HL-60 (cell line): ENCODE results near the gene NRXN2.

Source experiments
- DNase-seq, 2 experiments: peaks; one replicate each; pipeline ENCODE4 v3.0.0-alpha.2; 2010 to 2020; ENCODE audit warnings: low read depth in 1 of 2, low spot score in 1 of 2
- H3K27ac ChIP-seq: fragments of 250-450 bp; sonication (Bioruptor Pico); replicated peaks from 2 replicates; pipeline ENCODE4 v1.5.1; 2020; ENCODE audit warnings: mild to moderate bottlenecking, moderate library complexity
- H3K27me3 ChIP-seq: fragments of 250-450 bp; sonication (Bioruptor Pico); 2 replicates; pipeline ENCODE4 v1.5.1; 2021; ENCODE audit warnings: mild to moderate bottlenecking, moderate library complexity; ENCODE audit not compliant: insufficient read depth, poor library complexity, severe bottlenecking
- H3K4me3 ChIP-seq: replicated peaks from 2 replicates; pipeline ENCODE4 v1.5.1; 2011; ENCODE audit warnings: mild to moderate bottlenecking, control low read depth, low read length; ENCODE audit not compliant: insufficient read depth
- GABPA ChIP-seq: IDR thresholded peaks from 2 replicates; pipeline ENCODE4 v1.6.1; 2012; ENCODE audit warnings: low read depth
- POLR2AphosphoS5 ChIP-seq: IDR thresholded peaks from 2 replicates; pipeline ENCODE4 v1.6.1; 2012; ENCODE audit warnings: low read depth
- SPI1 ChIP-seq: IDR thresholded peaks from 2 replicates; pipeline ENCODE4 v1.6.1; 2012; ENCODE audit warnings: low read depth, mild to moderate bottlenecking, borderline replicate concordance
- TF ChIP-seq, protein P1 (sequence below): IDR thresholded peaks from 2 replicates; pipeline ENCODE4 v1.6.1; 2012; ENCODE audit warnings: low read depth; ENCODE audit not compliant: insufficient replicate concordance
- TF ChIP-seq, protein P2 (sequence below): IDR thresholded peaks from one replicate; pipeline ENCODE4 v1.5.1; 2011; ENCODE audit warnings: low read length, control low read depth, inconsistent platforms; ENCODE audit not compliant: insufficient read depth

NRXN2 gene

DNA sequence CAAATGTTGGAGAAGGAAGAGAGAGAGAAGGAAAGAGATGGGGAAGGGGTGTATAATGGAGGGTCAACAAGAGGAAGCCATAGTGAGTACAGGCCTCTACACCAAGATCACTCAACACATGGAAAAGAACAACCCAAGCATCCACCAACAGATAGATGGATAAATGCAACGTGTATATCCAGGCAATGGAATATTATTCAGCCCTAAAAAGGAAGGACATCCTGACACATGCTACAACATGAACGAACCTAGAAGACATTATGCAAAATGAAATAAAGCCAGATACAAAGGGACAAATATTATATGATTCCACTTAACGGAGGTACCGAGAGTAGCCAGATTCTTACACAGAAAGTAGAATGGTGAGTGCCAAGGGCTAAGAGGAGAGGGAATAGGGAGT lies 59.3 kb downstream of the NRXN2 start:
- no peak for DNase-seq
- TF ChIP-seq SPI1, result no peak
- TF ChIP-seq GABPA, result no peak
- TF ChIP-seq, protein P1, sequence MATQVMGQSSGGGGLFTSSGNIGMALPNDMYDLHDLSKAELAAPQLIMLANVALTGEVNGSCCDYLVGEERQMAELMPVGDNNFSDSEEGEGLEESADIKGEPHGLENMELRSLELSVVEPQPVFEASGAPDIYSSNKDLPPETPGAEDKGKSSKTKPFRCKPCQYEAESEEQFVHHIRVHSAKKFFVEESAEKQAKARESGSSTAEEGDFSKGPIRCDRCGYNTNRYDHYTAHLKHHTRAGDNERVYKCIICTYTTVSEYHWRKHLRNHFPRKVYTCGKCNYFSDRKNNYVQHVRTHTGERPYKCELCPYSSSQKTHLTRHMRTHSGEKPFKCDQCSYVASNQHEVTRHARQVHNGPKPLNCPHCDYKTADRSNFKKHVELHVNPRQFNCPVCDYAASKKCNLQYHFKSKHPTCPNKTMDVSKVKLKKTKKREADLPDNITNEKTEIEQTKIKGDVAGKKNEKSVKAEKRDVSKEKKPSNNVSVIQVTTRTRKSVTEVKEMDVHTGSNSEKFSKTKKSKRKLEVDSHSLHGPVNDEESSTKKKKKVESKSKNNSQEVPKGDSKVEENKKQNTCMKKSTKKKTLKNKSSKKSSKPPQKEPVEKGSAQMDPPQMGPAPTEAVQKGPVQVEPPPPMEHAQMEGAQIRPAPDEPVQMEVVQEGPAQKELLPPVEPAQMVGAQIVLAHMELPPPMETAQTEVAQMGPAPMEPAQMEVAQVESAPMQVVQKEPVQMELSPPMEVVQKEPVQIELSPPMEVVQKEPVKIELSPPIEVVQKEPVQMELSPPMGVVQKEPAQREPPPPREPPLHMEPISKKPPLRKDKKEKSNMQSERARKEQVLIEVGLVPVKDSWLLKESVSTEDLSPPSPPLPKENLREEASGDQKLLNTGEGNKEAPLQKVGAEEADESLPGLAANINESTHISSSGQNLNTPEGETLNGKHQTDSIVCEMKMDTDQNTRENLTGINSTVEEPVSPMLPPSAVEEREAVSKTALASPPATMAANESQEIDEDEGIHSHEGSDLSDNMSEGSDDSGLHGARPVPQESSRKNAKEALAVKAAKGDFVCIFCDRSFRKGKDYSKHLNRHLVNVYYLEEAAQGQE, result no peak
- Histone ChIP-seq H3K27me3 (no peaks in the 10 kb centered on the region), H3K4me3 (no peak overlapping the region), H3K27ac (no peak overlapping the region)

DNA sequence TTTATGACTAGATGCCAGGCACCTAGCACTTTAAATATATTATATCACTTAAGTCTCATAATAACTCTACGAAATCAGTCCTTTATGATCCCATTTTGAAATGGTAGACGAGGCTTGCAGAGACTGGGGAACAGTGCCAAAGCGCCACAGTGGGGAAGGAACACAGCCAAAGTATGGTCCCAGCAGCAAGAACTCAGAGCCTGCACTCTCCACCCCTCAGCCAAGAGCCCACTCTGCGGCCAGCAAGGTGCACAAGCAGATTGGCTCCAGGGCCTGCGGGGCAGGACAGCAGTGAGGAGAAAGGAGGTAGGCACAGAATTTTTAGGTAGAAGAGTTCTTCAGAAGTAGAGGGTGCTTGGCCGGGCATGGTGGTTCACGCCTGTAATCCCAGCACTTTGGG lies 61.4 kb downstream of the NRXN2 start:
- no peaks in the 10 kb centered on the region for H3K27me3 ChIP-seq
- TF ChIP-seq GABPA, result no peak
- TF ChIP-seq, protein P1, result no peak
- TF ChIP-seq, protein P2, sequence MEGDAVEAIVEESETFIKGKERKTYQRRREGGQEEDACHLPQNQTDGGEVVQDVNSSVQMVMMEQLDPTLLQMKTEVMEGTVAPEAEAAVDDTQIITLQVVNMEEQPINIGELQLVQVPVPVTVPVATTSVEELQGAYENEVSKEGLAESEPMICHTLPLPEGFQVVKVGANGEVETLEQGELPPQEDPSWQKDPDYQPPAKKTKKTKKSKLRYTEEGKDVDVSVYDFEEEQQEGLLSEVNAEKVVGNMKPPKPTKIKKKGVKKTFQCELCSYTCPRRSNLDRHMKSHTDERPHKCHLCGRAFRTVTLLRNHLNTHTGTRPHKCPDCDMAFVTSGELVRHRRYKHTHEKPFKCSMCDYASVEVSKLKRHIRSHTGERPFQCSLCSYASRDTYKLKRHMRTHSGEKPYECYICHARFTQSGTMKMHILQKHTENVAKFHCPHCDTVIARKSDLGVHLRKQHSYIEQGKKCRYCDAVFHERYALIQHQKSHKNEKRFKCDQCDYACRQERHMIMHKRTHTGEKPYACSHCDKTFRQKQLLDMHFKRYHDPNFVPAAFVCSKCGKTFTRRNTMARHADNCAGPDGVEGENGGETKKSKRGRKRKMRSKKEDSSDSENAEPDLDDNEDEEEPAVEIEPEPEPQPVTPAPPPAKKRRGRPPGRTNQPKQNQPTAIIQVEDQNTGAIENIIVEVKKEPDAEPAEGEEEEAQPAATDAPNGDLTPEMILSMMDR, result no peak
- no peak for TF ChIP-seq POLR2AphosphoS5
- TF ChIP-seq SPI1, result no peak

DNA sequence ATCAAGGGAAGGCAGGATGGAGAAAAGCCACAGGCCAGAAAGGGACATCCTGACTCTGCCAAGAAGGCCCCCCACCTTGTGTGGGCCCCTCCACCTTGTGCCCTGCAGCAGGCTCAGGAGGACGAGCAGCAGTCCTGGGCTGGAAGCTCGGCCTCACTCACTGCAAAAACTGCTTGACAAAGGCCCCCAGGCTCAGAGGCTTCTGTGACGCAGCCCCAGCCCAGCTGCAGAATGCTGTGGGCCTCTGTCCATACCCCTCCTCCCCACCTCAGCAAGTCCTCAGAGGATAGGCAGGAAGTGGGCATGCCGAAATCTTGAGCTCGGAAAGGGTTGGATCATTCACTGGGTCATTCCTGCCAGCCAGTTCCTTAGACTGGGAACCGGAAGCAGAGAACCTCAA lies 61.9 kb downstream of the NRXN2 start:
- Histone ChIP-seq H3K27me3 (no peaks in the 10 kb centered on the region), H3K27ac (no peak overlapping the region), H3K4me3 (no peak overlapping the region)
- DNase-seq, result no peak
- no peak for TF ChIP-seq POLR2AphosphoS5
- TF ChIP-seq, protein P2, result no peak
- TF ChIP-seq GABPA, result no peak
- TF ChIP-seq, protein P1, result no peak
- TF ChIP-seq SPI1, result no peak

More for the DNA sequence above, 61.4 kb downstream of the NRXN2 start:
- no peak overlapping the region for H3K4me3 ChIP-seq
- no peak for DNase-seq
- H3K27ac ChIP-seq, result no peak overlapping the region

DNA sequence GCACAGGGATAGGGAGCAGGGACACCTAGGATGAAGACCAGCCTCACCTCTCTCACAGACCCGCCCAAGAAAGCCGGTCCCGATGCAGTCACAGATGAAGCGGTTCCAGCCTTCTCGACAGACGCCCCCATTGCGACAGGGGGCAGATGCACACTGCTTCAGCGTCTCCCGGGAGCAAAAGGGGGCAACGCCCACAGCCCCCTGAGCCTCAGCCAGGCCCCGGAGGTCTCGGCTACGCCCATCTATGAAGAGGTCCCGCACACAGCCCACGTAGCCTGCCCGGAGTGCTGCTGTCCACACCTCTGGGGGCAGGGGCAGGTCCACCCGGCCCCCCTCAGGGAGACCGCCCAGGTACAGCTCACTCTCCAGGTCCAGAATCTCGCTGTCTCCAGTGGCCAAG lies 62.3 kb downstream of the NRXN2 start:
- no peak for DNase-seq
- H3K4me3 ChIP-seq, result no peak overlapping the region
- no peaks in the 10 kb centered on the region for H3K27me3 ChIP-seq
- H3K27ac ChIP-seq, result no peak overlapping the region
- TF ChIP-seq, protein P2, result no peak
- TF ChIP-seq POLR2AphosphoS5 (no peak), GABPA (no peak), SPI1 (no peak)
- TF ChIP-seq, protein P1, result no peak
